Choroid plexus epithelial cell (primary cell): ENCODE results near the gene TNFAIP8L3.

Experiments used
- DNase-seq: peaks from one replicate; pipeline ENCODE4 v3.0.0-alpha.2; 2010; ENCODE audit warnings: low read depth
- H3K4me3 ChIP-seq: 2 replicates; pipeline ENCODE4 v1.5.1; 2011; ENCODE audit warnings: low read depth, mild to moderate bottlenecking, control low read depth, low read length, moderate library complexity
- CTCF ChIP-seq: conservative IDR thresholded peaks from 2 replicates; pipeline ENCODE4 v1.5.1; 2011; ENCODE audit warnings: low read depth, mild to moderate bottlenecking, control low read depth, inconsistent platforms, low read length, moderate library complexity

TNFAIP8L3 gene

GRCh38 chr15:51090753-51091152 lies 4.0 kb downstream of the TNFAIP8L3 start:
- no peak for TF ChIP-seq CTCF
- no peak overlapping the region for H3K4me3 ChIP-seq
- DNase-seq: no peak

- H3K4me3 ChIP-seq: no peak overlapping the region
- TF ChIP-seq CTCF: no peak
- no peak for DNase-seq
Observed at GRCh38 chr15:51089699-51090453, 4.8 kb downstream of the TNFAIP8L3 start.

- no peak for DNase-seq
- H3K4me3 ChIP-seq: no peak overlapping the region
- TF ChIP-seq CTCF: no peak
Observed at GRCh38 chr15:51089041-51089440, 5.7 kb downstream of the TNFAIP8L3 start.

GRCh38 chr15:51088585-51088984 lies 6.1 kb downstream of the TNFAIP8L3 start:
- H3K4me3 ChIP-seq: no peak overlapping the region
- no peak for TF ChIP-seq CTCF
- no peak for DNase-seq

GRCh38 chr15:51087513-51087912 lies 7.2 kb downstream of the TNFAIP8L3 start:
- TF ChIP-seq CTCF: no peak

GRCh38 chr15:51086409-51086808 lies 8.3 kb downstream of the TNFAIP8L3 start:
- no peak for DNase-seq
- TF ChIP-seq CTCF: no peak
- no peak overlapping the region for H3K4me3 ChIP-seq

More at GRCh38 chr15:51087513-51087912, 7.2 kb downstream of the TNFAIP8L3 start:
- DNase-seq: no peak
- no peak overlapping the region for H3K4me3 ChIP-seq

- H3K4me3 ChIP-seq: no peak overlapping the region
Observed at GRCh38 chr15:51085764-51086163, 8.9 kb downstream of the TNFAIP8L3 start.

More at GRCh38 chr15:51085764-51086163, 8.9 kb downstream of the TNFAIP8L3 start:
- TF ChIP-seq CTCF: no peak
- peak; percentile 65 for DNase-seq
